Activated naive CD8-positive, alpha-beta T cell treated with anti-CD3 and anti-CD28 coated beads for 36 hours (primary cell): ENCODE results near the gene AMDHD1. TPM values are rescaled to one million over a fixed set of nuclear protein-coding genes. Genes with fewer than 3 reads are reported as not detected.
A peak's percentile ranks its signal among the peaks of the same experiment; 100 is the strongest.

Source experiments
- DNase-seq: peaks from one replicate; pipeline ENCODE4 v3.0.0; 2021
- H3K27ac Mint-ChIP-seq: one replicate; pipeline ENCODE4 v1.8.0; 2022; ENCODE audit warnings: mild to moderate bottlenecking, moderate library complexity, mixed read lengths
- H3K27me3 Mint-ChIP-seq: one replicate; pipeline ENCODE4 v1.8.0; 2022; ENCODE audit warnings: mild to moderate bottlenecking, mixed read lengths
- H3K36me3 Mint-ChIP-seq: one replicate; pipeline ENCODE4 v1.8.0; 2021; ENCODE audit warnings: mild to moderate bottlenecking, mixed read lengths
- H3K4me1 Mint-ChIP-seq: one replicate; pipeline ENCODE4 v1.8.0; 2021; ENCODE audit warnings: mixed read lengths
- H3K4me3 Mint-ChIP-seq: one replicate; pipeline ENCODE4 v1.8.0; 2022; ENCODE audit warnings: mild to moderate bottlenecking, moderate library complexity, mixed read lengths
- H3K9me3 Mint-ChIP-seq: one replicate; pipeline ENCODE4 v1.8.0; 2022; ENCODE audit warnings: mixed read lengths
- total RNA-seq, 2 experiments: library from RNA; stranded (reverse); gene quantifications; one replicate each; pipeline ENCODE4 v1.2.3, GENCODE V29; 2021

The AMDHD1 gene, protein sequence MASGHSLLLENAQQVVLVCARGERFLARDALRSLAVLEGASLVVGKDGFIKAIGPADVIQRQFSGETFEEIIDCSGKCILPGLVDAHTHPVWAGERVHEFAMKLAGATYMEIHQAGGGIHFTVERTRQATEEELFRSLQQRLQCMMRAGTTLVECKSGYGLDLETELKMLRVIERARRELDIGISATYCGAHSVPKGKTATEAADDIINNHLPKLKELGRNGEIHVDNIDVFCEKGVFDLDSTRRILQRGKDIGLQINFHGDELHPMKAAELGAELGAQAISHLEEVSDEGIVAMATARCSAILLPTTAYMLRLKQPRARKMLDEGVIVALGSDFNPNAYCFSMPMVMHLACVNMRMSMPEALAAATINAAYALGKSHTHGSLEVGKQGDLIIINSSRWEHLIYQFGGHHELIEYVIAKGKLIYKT
- total RNA-seq, result 1 to 10 TPM; 1.4 to 1.5 TPM

DNA sequence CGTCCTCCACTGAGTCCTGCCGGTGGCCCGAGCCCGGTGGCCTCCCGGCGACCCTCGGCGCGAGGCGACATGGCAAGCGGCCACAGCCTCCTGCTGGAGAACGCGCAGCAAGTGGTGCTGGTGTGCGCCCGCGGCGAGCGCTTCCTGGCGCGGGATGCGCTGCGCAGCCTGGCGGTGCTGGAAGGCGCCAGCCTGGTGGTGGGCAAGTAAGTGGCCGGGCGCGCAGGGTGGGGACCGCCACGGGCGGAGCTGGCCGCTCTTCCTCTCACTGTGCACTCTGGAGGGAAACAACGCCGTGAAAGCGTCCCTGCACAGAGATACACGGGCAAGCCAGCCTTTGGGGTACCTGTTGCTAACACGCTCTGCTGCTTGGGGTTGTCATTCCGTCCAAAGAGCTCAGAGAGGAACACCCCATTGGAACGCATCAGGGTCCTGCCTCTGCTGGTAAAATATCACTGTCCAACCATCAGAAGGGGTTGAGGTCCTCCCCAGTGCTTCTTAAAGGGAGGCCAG is at the start of gene AMDHD1:
TSS of gene AMDHD1 (plus strand) at position 2 of the 513 bp plus-strand sequence. CDS start at position 70, 68 bp downstream.
- Mint-ChIP-seq H3K27me3 (no peaks in the 10 kb centered on the region), H3K36me3 (no peaks in the 10 kb centered on the region), H3K27ac (peak within 1 kb of the TSS; percentile 88), H3K9me3 (no peaks in the 10 kb centered on the region), H3K4me1 (peaks cover 6% of the 10 kb centered on the region), H3K4me3 (peak within 1 kb of the TSS; percentile 87)
- DNase-seq, result peak; percentile 73

DNA sequence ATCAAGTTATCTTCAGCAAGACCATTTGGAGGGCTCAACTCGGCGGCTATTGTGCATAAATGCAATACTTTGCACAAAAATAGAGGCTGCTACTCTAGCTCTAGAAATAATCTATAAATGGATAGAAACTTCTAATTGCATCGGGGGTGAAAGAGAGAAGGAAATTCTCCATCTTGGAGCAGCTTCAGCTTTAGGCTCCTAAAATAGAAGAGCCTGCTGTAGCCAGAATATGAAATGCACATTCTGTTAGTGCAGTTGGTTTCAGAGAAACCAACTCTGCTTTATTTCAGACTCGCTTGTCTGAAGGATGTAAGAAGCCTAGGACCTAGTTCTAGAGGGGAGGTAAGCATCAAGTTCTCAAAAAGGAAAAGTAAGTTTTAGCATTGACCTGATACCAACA is 46.3 kb upstream of the AMDHD1 start:
- H3K4me3 Mint-ChIP-seq, result no peak overlapping the region
- H3K9me3 Mint-ChIP-seq, result no peaks in the 10 kb centered on the region
- DNase-seq, result no peak
- no peaks in the 10 kb centered on the region for H3K36me3 Mint-ChIP-seq
- no peak overlapping the region for H3K27ac Mint-ChIP-seq
- H3K4me1 Mint-ChIP-seq, result no peaks in the 10 kb centered on the region
- peaks cover 23% of the 10 kb centered on the region for H3K27me3 Mint-ChIP-seq

DNA sequence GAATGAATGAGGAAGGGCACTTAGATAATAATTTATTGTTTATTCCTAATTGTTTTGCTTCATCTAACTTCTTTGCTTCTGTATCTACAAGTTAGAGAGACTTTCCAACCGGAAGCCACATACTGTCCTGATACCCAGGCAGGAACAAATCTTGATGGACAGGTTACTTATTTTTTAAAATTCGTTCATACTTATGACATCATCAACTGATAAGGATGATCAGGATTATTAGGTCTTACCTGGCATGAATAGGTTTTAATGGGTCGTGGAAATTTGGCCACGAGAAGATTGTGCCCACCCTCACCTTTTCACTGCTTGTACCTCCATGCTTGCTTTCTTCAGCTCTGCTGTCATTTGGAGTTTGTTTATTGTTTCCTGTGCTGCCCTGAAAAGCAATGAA is 45.0 kb upstream of the AMDHD1 start:
- H3K27ac Mint-ChIP-seq, result no peak overlapping the region
- H3K4me3 Mint-ChIP-seq, result no peak overlapping the region
- peaks cover under 1% of the 10 kb centered on the region for H3K9me3 Mint-ChIP-seq
- H3K4me1 Mint-ChIP-seq, result no peaks in the 10 kb centered on the region
- no peak for DNase-seq
- peaks cover 19% of the 10 kb centered on the region for H3K27me3 Mint-ChIP-seq
- H3K36me3 Mint-ChIP-seq, result no peaks in the 10 kb centered on the region

DNA sequence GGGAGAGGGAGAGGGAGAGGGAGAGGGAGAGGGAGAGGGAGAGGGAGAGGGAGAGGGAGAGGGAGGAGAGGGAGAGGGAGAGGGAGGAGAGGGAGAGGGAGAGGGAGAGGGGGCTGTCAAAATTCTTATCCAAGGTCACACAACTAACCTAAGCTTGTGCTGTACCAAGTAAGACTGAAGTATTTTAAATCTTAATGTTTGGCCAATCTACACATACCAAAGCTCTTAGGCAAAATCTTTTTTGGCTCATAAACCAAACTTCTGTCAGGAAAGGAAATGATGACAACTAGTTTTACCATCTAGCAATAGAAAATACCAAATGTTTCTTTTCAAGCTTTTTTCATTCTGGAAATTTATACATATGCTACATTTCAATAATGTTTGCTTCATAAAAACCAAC is 34.6 kb upstream of the AMDHD1 start:
- H3K27ac Mint-ChIP-seq, result no peak overlapping the region
- H3K4me3 Mint-ChIP-seq, result no peak overlapping the region
- no peaks in the 10 kb centered on the region for H3K36me3 Mint-ChIP-seq
- no peak for DNase-seq
- H3K4me1 Mint-ChIP-seq, result no peaks in the 10 kb centered on the region
- peaks cover 20% of the 10 kb centered on the region for H3K27me3 Mint-ChIP-seq
- H3K9me3 Mint-ChIP-seq, result no peaks in the 10 kb centered on the region

DNA sequence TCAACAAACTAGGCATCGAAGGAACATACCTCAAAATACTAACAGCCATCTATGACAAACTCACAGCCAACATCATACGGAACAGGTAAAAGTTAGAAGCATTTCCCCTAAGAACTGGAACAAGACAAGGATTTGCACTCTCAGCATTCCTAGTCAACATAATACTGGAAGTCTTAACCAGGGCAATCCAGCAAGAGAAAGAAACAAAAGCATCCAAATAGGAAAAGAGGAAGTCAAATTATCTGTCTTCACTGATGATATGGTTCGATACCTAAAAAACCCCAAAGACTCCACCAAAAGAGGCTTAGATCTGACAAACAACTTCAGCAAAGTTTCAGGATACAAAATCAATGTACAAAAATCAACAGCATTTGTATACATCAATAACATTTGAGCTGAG is 33.3 kb upstream of the AMDHD1 start:
- Mint-ChIP-seq H3K36me3 (no peaks in the 10 kb centered on the region), H3K4me1 (no peaks in the 10 kb centered on the region), H3K4me3 (no peak overlapping the region), H3K9me3 (no peaks in the 10 kb centered on the region), H3K27me3 (peaks cover 14% of the 10 kb centered on the region), H3K27ac (no peak overlapping the region)
- no peak for DNase-seq

DNA sequence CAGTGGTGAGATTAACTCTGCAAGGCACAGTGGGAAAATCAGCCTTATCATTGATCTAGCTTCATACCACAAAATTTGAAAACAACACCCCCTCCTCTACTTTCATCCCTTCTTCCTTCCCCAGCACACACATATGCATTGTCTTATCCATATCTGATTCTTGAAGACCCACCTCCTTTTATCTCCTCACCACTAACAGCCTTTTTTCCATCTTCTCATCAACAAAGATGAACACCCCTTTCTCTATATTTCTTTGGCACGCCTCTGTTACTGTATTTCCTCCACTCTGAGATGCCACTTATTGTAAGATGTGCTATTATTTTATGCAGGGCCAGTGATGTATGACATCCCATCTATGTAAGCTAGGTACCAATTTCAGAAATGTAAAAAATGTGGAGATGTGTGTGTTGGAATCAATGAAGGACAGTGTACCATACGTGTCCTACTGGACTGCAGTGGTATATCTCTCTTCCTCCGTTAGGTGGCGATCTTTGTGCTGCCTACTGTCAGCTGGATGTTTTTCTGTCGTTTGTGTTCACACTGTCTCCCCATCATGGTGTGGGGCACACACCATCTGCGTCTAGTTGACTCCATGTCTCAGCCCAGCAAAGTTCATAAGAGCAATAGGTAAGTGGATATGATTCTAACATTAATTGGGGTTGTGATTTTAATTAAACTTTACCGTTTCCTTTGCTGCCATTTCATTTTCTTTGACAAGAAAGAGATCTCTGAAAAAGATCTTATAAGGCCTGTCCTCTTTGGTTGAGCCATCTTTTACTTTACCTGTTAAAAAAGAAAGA is 24.7 kb upstream of the AMDHD1 start:
- no peaks in the 10 kb centered on the region for H3K36me3 Mint-ChIP-seq
- DNase-seq, result peak; percentile 33
- H3K27ac Mint-ChIP-seq, result no peak overlapping the region
- H3K9me3 Mint-ChIP-seq, result no peaks in the 10 kb centered on the region
- no peak overlapping the region for H3K4me3 Mint-ChIP-seq
- peaks cover 8% of the 10 kb centered on the region for H3K27me3 Mint-ChIP-seq
- no peaks in the 10 kb centered on the region for H3K4me1 Mint-ChIP-seq

DNA sequence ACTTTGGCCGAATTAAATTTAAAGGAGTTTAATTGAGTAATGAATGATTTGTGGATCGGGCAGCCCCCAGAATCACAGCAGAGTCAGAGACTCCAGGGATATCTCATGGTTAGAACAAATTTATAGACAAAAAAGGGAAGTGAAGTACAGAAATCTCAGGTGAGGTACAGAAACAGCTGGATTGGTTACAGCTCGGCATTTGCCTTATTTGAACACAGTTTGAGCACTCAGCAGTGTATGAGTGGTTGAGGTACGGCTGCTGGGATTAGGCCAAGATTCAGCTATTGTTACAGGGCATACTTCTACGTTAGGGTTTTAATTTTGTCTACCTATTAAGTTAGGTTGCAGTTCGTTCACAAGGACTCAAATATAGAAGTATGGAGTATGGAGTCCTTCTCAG is 24.0 kb upstream of the AMDHD1 start:
- no peaks in the 10 kb centered on the region for H3K4me1 Mint-ChIP-seq
- no peaks in the 10 kb centered on the region for H3K9me3 Mint-ChIP-seq
- no peaks in the 10 kb centered on the region for H3K36me3 Mint-ChIP-seq
- H3K4me3 Mint-ChIP-seq, result no peak overlapping the region
- H3K27me3 Mint-ChIP-seq, result peaks cover 8% of the 10 kb centered on the region
- DNase-seq, result no peak
- no peak overlapping the region for H3K27ac Mint-ChIP-seq

DNA sequence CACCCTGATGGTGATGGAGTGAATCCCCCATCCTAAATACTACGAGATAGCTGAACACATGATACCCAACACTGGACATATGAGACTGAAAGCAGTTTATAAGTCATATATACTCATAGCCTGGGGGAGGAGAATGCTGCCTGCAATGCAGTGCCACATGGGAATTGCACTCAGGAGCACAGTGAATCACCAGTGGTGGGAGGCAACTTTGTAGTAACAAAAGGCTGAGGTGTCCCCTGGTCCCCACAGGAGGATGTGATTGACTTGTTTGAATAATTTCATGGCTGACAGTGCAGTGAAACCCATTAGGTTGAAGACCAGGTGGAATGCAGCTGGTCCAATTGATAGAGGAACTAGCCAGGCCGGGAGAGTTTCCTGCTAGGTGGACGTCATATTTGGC is 20.9 kb upstream of the AMDHD1 start:
- Mint-ChIP-seq H3K4me1 (no peaks in the 10 kb centered on the region), H3K9me3 (no peaks in the 10 kb centered on the region), H3K4me3 (no peak overlapping the region), H3K36me3 (peaks cover 2% of the 10 kb centered on the region), H3K27ac (no peak overlapping the region), H3K27me3 (no peaks in the 10 kb centered on the region)
- no peak for DNase-seq

DNA sequence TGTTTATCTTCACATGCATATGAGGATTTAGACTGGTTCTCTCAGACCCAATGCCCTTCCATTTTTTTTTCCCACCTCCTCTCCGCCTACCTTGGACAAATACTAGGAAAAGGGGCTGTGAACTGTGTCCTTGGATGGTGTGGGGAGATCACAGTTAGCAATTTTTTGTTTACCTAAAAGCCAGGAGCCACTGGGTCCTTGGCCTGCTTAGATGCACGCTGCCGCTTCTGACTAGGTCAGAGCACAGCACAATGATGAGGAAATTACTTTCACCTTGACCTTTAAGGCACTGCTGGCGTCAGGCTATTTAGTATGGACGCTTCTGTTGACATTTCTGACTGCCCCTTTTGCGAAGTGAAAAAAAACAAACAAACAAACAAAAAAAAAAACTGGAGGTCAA is 2.6 kb upstream of the AMDHD1 start:
- Mint-ChIP-seq H3K4me3 (no peak overlapping the region), H3K27ac (no peak overlapping the region), H3K27me3 (no peaks in the 10 kb centered on the region), H3K9me3 (no peaks in the 10 kb centered on the region), H3K36me3 (no peaks in the 10 kb centered on the region), H3K4me1 (peaks cover 6% of the 10 kb centered on the region)
- DNase-seq, result no peak

DNA sequence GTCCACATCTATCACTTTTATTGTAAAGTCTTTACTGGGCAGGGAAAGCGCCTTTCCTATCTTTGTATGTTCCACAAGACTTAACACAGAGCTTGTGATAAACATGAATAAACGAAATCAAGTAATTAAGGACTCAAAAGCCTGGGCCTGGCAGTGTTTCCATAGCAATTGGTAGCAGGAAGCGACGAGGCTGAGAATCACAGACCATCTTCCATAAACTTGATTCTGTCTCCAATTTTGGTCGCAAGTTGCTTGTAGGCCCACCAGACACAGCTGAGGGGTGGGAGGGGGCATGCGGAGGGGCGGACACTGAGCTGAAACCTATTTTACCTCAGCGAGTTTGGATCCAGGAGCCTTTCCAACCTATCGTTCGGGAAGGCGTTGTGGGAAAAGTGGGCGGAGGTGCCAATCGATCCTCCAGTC is 1.0 kb upstream of the AMDHD1 start:
- Mint-ChIP-seq H3K27me3 (no peaks in the 10 kb centered on the region), H3K4me3 (peak overlapping the region; percentile 87), H3K36me3 (no peaks in the 10 kb centered on the region), H3K27ac (peak overlapping the region; percentile 88), H3K4me1 (peaks cover 6% of the 10 kb centered on the region), H3K9me3 (no peaks in the 10 kb centered on the region)
- no peak for DNase-seq

DNA sequence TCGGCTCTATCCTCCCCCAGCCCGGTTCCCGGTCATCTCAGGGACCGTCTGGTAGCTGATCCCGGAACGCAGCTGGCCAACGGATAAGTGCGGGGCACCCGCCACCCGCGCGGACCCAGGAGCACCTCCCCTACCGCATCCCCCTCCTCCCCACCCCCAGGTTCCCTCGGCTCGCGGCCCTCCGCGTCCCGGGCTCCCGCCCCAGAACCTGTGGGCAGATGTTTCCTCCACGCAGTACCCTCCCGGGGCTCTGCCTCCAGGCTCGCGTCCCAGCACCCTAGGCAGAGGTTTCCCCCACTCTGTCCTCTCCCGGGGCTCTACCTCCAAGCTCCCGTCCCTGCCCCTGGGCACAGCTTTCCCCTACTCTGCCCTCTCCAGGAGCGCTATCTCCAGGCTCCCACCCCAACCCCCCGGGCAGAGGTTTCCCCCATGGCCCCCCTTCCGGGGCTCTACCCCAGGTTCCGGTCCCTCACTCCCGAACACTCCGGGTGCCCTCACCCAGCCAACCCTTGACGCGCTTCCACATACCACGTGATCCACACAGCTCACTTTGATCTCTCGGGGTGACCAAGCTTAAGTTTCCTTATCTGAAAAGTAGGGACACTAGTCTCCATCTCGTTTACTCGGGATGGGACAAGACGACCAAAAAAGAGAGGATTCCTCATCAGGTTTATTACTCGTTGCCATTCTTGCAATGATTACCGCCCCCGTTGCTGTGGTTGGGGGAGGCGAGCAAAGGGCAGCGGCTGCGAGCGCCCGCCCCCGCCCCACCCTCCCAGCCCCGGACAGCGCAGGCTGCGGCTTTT is 404 bp upstream of the AMDHD1 start, which contains the start of gene CCDC38:
TSS of gene CCDC38 (minus strand) at position 91 of the 806 bp plus-strand sequence. CDS start 6,105 bp downstream, outside the sequence.
- peak; percentile 85 for DNase-seq
- H3K27ac Mint-ChIP-seq, result peak within 1 kb of the TSS; percentile 88
- no peaks in the 10 kb centered on the region for H3K36me3 Mint-ChIP-seq
- H3K4me1 Mint-ChIP-seq, result peaks cover 6% of the 10 kb centered on the region
- no peaks in the 10 kb centered on the region for H3K9me3 Mint-ChIP-seq
- peak within 1 kb of the TSS; percentile 87 for H3K4me3 Mint-ChIP-seq
- H3K27me3 Mint-ChIP-seq, result no peaks in the 10 kb centered on the region

DNA sequence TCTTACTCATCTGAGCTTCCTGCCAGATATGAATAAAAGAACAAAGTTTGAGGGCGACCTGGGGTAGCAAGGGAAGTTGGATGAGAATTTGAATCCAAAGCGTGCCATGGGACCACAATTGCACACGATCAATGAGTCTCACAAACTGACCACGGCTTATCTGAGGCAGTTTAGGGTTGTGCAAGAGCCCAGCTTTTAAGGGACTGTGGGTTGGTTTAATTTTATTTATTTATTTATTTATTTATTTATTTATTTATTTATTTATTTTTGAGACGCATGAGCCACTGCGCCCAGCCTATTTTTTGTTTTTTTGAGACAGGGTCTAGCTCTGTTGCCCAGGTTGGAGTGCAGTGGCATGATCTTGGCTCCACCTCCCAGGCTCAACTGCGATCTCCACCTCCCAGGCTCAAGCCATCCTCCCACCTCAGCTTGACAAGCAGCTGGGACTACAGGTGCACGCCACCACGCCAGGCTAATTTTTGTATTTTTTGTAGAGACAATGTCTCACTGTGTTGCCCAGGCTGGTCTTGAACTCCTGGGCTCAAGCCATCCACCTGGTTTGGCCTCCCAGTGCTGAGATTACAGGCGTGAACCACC is 1.1 kb downstream of the AMDHD1 start:
- Mint-ChIP-seq H3K27me3 (no peaks in the 10 kb centered on the region), H3K36me3 (no peaks in the 10 kb centered on the region), H3K4me3 (peak overlapping the region; percentile 87), H3K4me1 (peaks cover 6% of the 10 kb centered on the region), H3K27ac (peak overlapping the region; percentile 73), H3K9me3 (no peaks in the 10 kb centered on the region)
- no peak for DNase-seq

DNA sequence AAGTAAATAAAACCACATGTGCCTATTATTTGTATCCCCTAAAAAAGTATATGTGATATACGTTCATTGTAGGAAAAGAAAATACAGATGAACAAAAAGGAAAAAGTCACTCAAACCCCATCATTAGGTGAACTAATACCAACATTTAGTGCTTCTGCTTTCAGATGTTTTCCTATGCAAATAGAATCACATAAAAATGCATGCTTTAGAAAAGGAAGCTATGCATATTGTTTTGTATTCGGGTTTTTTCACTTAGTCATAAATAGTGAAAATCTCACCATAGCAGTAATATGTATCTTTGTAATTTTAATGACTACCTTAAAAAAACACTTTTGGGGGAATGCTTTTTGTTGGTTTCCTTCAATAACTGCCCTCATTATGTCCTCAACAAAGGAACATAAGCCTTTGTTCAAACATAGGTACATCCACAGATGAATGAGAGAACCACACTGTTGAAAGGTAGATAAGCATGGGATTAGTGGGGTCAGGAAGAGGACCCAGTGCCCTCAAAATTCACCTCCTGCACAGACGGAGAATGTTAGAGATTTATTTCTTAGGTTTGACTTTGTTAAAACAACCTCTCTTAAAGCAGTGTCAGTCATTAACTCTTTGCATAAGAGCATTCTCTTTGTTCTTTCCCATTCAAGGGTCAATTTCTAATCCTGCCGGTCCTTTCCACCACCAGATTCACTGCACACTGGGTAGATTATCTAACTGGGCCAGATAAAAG is 6.5 kb downstream of the AMDHD1 start:
- no peaks in the 10 kb centered on the region for H3K27me3 Mint-ChIP-seq
- H3K4me3 Mint-ChIP-seq, result no peak overlapping the region
- H3K27ac Mint-ChIP-seq, result no peak overlapping the region
- H3K4me1 Mint-ChIP-seq, result no peaks in the 10 kb centered on the region
- no peaks in the 10 kb centered on the region for H3K36me3 Mint-ChIP-seq
- no peaks in the 10 kb centered on the region for H3K9me3 Mint-ChIP-seq
- DNase-seq, result no peak

DNA sequence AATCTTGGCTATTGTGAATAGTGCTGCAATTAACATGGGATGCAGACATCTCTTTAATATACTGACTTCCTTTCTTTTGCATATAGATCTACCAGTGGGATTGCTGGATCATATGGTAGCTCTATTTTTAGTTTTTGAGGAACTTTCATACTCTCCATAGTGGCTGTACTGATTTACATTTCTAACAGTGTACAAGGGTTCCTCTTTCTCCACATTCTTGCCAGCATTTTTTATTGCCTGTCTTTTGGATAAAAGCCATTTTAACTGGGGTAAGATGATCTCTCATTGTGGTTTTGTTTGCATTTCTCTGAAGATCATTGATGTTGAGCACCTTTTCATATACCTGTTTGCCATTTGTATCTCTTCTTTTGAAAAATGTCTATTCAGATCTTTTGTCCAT is 8.4 kb downstream of the AMDHD1 start:
- Mint-ChIP-seq H3K27ac (no peak overlapping the region), H3K27me3 (no peaks in the 10 kb centered on the region), H3K4me1 (no peaks in the 10 kb centered on the region), H3K9me3 (no peaks in the 10 kb centered on the region), H3K36me3 (no peaks in the 10 kb centered on the region), H3K4me3 (no peak overlapping the region)
- DNase-seq, result no peak
